Stimulated activated CD4-positive, alpha-beta T cell treated with anti-CD3 and anti-CD28 coated beads, Interleukin-2, amount 100 ng/mL, for 24 hours (primary cell): ENCODE results near the gene COPS2.
"Not testable (repeated sequence)": the region's sequence is repeated elsewhere in the genome, so short reads cannot be mapped to it uniquely, and the experiment has no call there.

Experiments used
- DNase-seq, 2 donors: peaks; one replicate each; pipeline ENCODE4 v3.0.0-alpha.2; 2020

The COPS2 gene

DNA sequence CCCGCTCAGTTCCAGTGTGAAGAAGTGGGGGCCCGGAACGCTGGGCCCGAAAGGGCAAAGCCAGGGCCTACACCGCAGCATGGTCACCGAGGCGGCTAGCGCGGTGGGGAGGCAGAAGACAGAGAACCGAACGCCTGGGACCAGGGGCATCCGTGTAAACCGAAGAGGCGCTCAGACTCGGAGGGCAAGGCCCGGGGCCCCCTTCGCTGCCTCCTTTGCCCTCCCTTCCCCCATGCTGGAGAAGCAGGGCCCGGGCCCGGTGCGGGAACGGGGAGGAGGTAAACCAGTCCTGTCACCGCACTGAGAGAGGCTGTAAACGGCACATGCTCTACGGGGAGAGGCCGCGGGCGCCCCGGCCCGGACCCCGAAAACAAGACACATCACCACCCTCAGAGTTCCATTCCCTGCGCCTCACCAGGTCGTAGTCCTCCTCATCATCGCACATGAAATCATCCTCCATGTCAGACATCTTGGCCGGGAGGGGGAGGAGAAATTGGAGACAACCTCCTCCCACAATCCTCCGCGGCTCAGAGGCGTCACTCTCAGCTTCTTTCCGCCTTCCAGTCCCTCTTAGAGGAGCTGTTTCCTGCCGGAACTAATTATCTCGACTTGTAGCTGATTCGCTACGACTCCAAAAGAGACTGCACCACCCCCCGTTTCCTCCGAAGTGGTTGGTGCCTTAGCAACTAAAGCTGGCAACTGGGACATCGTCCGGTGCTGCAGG lies at the start of gene COPS2:
Gene COPS2, minus strand, starts transcription at position 490 of the 724 bp plus-strand sequence. Its CDS starts 21 bp downstream, at position 469.
- DNase-seq, result peak; percentile 88 to 92

DNA sequence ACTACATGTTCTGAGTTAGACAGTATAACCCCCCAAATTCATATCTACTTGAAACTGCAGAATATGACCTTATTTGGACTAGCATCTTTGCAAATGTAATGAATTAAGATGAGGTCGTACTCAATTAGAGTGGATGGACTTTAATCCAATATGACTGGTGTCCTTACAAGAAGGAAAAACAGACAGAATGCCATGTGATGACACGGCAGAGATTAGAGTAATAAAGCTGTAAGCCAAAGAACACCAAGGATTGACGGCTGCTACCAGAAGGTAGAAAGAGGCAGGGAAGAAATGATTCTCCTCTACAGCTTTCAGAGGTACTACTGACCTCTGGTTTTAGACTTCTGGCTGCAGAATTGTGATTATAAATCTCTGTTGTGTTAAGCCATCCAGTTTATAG lies 44.9 kb upstream of the COPS2 start:
- no peak for DNase-seq

DNA sequence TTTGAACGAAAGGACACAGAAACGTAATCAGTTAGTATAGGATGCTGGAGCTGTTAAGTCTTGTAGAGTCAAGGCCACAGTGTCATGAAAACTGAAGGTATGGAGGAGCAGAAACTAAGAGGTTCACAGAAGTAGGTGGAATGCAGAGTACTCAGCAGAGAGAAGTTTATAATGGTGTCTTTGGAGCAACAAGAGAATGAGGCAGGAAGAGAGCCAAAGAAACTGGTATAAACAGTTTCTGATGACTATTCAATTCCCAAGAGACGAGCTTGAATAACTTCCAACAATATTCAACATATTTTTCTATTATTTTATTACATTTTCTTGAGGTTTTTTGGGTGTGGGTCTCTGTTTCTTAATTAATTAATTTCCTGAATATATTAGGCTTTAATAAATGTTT lies 44.3 kb upstream of the COPS2 start:
- DNase-seq, result no peak

DNA sequence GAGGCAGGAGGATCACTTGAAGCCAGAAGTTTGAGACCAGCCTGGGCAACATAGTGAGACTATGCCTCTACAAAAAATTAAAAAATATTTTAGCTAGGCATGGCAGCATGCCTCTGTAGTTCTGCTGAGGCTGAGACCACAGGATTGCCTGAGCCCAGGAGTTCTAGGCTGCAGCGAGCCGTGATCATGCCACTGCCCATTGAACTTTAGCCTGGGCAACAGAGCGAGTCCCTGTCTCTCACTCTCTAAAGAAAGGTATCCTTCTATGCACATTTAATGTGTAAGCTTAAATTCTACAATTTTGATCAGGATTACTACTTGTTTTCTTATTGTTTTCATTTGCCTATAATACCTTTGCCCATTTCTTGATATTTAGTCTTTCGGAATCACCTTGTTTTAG lies 41.5 kb upstream of the COPS2 start:
- no peak for DNase-seq

DNA sequence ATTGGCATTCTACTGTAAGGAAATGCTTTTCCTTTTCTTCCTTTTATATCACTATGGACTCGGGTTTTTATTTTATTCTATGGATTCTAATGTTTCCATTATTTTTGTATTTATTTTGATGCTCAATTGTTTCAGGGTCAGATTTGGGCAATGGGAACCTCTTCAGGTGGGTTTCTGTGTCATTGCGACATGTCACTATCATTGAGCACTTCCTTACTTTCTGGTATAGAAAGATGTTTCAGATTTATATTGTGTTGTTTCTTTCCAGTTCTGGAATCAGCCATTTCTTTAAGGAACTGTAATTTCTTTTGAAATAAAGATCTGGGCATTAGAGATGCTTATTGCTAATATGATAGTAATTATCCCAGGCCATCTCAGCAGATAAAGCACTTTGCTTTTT lies 36.5 kb upstream of the COPS2 start:
- DNase-seq, result no peak

DNA sequence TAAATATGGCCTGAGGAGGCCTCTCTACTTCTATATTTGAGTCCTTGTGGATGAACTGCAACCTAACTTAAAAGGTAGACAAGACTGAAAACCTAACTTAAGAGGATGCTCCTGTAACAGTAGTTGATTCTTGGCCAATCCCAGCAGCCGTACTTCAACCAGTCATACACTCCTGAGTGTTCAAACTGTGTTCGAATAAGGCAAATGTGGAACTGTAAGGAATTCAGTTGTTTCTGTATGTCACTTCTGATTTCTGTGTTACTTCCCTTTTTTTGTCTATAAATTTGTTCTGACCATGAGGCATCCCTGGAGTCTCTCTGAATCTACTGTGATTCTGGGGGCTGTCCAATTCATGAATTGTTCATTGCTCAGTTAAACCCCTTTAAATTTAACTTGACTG lies 35.2 kb upstream of the COPS2 start:
- DNase-seq, result no peak

DNA sequence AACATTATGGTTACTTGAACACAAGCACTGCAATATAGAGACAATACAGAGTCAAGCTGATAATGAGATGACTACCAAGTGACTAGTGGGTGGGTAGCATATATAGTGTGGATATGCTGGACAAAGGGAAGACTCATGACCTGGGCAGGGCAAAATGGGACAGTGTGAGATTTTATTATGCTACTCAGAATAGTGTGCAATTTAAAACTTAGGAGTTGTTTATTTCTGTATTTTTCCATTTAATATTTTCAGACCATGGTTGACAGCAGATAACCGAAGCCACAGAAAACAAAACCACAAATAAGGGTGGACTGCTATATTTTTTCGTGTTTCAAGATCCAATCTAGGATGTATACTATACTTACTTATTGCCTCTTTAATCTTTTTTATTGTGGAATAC lies 34.2 kb upstream of the COPS2 start:
- DNase-seq, result no peak

DNA sequence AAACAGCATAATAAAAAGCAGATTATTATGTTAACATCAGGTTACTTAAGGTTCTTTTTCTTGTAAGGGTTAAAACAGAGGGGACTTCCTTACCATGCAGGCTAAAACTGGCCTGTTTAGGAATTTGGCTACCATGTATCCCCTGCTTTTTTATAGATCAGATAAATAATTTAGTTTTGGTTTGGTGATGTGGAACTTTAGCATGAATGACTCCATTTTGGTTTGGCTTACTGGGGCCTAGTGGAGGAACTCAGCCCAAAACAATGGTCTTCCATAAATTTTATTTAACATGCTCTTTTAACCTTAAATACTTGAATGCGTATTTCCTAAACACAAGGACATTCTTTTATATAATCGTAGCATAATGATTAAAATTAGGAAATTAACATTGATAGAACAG lies 33.5 kb upstream of the COPS2 start:
- DNase-seq, result no peak

DNA sequence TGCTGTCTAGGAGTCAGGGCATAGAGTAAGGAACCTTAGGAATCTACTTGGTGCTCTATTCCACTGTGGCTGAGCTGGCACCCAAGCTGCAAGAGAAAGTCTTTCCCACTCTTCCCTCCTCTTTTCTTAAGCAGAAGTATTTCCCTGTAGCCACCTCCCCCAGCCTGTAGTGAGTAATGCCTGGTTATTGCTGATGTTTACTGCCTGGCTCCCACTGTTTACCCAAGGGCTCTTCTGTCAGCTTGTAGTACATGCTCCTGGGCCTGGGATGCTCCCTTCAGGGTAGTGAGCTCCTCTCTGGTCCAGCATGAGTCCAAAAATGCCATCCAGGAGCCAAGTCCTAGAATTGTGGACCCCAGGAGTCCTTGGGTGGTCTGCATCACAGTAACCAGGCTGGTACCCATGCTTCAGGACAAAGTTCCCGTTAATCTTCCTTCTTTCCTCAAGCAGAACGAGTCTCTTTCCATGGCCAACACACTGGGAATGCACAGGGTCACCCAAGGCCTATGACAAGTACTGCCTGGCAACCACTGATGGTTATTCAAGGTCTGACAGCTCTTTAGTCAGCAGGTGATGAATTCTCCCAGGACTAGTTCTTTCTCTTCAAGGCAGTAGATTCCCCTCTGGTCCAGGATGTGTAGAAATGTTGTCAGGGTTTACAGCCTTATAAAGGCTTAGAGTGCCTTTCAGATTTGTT lies 32.3 kb upstream of the COPS2 start:
- no peak for DNase-seq

DNA sequence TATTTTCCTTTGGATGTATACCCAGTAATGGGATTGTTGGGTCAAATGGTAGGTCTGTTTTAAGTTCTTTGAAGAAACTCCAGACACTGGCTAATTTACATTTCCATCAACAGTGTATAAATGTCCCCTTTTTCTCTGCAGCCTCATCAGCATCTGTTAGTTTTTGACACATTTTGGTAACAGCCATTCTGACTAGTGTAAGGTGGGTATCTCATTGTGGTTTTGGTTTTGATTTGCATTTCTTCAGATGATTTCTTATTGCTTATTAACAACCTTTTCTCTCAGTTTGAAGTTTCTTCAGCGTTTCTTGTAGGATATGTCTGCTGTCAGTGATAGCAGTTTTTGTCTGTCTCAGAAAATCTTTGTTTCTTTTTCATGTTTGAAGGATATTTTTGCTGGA lies 30.1 kb upstream of the COPS2 start:
- no peak for DNase-seq

DNA sequence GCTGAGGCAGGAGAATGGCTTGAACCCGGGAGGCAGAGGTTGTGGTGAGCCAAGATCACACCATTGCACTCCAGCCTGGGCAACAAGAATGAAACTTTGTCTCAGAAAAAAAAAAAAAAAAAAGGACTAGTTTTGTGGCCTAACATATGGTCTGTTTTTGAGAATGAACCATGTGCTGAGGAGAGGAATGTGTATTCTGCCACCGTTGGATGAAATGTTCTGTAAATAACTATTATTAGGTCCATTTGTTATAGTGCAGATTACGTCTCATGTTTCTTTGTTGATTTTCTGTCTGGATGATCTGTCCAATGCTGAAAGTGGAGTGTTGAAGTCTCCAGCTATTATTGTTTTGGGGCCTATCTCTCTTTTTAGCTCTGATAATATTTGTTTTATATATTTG lies 28.3 kb upstream of the COPS2 start:
- not testable (repeated sequence) for DNase-seq

DNA sequence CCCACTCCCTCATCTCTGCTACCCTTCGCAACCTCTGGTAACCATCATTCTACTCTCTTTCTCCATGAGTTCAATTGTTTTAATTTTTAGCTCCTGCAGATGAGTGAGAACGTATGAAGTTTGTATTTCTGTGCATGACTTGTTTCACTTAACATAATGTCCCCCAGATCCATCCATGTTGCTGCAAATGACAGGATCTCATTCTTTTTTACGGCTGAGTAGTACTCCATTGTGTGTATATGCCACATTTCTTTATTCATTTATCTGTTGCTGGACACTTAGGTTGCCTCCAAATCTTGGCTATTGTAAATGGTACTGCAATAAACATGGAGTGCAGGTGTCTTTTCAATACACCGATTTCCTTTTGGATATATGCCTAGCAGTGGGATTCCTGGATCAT lies 26.7 kb upstream of the COPS2 start:
- DNase-seq, result no peak

DNA sequence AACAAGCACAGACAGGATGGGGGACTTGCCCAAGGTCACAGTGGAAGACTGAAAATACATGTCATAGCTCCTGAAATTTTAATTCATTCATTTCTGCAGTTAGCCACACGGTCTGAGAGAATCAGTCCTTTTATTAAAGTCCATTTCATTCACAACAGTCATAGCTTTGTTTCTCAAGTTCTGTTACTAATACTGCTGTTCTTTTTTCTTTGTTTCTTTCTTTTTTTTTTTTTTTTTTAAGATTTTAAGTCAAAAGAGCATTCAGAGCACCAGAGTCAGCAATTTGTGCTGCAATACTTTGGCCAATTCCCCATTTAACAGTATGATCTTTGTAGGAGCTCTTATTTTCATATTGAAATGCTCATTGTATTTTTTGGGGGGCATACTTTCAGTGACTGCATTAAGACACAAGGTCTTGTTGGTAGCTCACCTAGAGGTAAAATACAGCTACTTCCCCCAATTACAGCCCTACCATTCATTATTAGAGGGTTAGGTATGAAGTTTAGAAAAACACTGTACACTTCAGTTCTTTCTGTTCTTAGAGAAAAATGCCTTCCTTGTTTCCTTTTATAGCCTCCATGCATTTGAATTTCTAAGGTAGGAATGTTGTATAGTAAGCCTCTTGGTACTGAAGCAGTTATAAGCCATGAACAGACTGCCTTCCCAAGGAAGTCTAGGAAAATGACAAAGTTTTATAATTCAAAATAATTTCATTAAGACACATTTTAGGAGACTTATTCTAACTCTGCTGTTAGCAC lies 24.2 kb upstream of the COPS2 start:
- no peak for DNase-seq

DNA sequence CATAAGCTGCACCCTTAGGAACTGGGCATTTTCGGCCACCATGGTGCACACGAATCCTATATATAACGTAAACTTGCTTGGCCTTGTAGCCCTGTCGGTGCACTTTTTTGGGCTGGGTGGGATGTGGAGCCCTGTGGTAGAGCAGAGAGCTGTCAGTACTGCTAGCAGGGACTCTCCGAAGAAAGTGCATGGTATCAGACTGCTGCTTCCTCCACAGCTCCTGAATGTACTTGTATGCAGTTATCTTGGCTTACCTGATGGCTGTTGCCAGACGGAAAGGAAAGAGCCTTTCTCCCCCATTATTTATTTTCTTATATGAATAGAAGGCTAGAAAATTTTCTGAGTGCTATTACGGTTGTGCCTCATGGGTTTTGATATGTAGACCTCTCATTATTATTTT lies 23.1 kb upstream of the COPS2 start:
- no peak for DNase-seq

DNA sequence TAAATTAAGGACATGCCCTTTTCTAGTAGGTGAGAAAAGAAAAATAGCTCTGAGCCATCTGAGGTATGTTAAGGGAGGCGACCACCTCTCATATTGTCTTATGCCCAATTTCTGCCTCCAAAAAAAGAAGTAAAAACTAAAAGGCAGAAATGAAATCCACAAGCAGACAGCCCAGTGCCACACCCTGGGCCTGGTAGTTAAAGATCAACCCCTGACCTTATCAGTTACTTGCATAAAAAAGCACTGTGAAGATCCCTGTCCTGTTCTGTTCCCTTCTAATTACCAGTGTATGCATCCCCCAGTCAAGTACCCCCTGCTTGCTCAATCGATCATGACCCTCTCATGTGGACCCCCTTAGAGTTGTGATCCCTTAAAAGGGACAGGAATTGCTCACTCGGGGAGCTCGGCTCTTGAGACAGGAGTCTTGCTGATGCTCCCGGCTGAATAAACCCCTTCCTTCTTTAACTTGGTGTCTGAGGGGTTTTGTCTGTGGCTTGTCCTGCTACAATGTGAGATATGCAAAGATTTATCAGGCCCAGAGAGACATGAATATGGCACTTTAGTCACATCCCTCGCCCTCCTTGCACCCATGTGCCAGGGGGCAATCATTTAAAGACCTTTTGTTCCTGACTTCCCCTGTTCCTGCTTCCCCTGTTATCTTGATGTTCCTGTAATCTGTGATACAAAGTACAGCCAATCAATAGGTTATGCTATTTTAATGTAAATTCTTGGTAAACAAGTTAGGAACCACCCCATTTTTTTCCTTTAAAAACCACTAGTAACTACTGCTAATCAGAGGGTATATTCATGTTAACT lies 20.4 kb upstream of the COPS2 start:
- not testable (repeated sequence) for DNase-seq

DNA sequence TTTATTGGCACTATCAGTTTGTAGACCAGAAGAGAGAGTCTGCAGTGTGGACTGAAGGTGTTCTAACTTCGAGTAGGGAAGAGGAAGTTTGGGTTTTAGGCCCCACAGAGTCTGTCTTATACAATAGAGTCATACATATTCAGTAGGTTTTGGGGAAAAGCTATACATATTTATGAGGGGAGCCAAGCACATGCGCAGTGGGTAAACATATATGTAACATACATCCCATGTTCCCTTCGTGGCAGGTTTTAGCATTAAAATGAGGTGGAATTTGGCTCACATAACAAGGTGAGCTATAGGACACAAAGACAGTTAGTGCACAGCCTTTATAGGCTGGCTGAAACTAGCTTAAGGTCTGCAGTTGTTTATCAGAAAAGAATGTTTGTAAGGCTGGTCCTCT lies 19.5 kb upstream of the COPS2 start:
- DNase-seq, result no peak

DNA sequence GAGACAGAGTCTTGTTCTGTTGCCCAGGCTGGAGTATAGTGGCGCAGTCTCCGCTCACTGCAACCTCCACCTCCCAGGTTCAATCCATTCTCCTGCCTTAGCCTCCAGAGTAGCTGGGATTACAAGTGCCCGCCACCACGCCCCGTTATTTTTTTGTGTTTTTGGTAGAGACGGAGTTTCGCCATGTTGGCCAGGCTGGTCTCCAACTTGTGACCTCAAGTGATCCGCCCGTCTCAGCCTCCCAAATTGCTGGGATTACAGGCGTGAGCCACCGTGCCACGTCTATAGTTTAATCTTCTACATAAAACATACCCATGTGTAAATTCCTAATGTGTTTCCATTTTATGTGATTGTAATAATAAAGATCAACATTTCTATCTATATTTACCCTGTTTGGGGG lies 16.4 kb upstream of the COPS2 start:
- DNase-seq, result no peak

DNA sequence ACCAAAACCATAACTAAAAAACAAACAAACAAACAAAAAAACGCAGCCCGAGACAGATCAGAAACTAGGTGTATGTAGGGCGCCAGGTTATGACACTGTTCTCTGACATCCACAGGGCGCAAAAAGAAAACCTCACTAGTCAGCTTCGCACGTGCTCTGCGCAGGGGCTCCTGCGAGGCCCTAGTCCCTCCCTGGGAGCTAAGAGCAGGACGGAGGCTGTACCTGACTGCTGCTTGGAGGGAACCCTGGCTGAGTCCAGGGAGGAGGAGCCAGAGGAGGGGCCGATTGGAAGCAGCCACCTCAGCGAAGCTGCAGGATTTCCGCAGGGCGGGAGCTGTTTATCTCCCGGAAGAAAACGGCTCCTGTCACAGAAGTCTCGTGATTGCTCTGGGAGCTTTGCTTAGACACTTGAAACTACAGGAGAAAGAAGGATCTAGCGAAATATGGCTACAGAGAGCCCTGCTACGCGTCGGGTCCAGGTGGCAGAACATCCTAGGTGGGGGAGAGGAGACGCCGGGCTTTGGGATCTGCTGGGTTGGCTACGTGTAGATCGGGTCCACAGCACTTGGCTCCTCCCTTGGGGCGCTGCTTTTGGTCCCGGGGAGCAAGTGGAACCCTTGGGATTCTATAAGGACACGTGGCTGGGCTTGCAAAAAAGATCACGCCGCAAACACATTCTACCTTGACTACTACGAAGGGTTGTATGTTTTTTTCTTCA lies 14.6 kb upstream of the COPS2 start, which contains the start of gene GALK2:
Gene GALK2, plus strand, starts transcription at position 368 of the 718 bp plus-strand sequence. Its CDS starts 76 bp downstream, at position 444.
- peak; percentile 82 to 83 for DNase-seq

DNA sequence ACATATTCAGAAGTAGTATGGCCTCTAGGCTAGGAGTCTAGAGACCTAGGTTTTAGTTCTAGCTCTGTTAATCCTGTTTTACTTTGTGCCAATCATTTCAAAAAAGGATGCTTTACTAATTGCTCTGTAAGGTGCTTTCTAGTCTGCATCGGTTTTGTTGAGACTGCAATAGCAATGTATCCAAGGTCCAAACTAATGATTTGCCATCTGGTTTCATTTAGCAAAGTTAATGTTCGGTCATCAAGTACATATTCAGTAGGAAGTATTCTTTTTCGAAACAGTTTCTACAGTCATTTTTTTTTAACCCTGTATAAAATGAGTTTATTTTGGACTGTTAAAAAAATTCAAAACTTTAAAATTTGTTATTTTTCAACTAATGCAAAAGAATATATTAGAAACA lies 12.6 kb upstream of the COPS2 start:
- no peak for DNase-seq

DNA sequence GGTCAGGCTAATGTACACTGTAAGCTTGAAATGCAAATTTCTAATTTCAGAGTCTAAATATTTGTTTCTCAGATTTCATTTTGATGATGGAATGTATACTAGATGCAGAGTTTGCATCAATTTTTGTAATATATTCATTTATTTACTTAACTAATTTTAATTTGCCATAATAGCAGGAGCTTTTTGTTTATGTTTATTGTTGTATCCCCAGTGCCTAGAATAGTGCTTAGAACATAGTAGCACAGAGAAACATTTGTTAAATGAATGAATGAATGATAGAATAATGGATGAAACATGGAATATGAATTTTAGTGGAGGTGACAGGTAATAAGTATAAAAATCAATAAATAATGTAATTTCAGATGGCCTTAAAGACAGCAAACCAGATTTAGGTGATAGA lies 9.5 kb upstream of the COPS2 start:
- no peak for DNase-seq

DNA sequence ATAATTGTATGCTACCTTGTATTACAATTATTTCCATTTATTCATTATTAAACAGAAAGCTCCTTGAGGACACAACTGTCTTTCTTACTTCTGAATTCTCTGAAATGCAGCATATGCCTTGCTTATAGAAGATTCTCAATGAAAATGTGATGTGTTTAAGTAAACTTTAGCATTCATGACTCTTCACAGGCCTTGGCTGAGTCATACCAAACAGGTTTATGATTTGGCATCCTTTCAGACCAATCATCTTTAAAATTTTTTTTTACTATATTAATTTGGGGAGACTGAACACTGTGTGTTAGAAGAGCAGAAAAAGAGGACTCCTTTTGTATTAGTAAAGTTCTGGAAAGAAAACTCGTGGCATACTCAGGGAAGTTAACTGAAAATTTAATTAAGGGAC lies 8.3 kb upstream of the COPS2 start:
- no peak for DNase-seq
